ENCODE results near the gene LIPN. TPM values are rescaled to one million over a fixed set of nuclear protein-coding genes. Genes with fewer than 3 reads are reported as not detected.

LIPN gene
- total RNA-seq, 4 donors from 2014 or later = not detected

GRCh38 chr10:88804083-88804812 is 44.4 kb downstream of the LIPN start:
- Histone ChIP-seq H3K4me3 (no peak overlapping the region), H3K4me1 (no peaks in the 10 kb centered on the region), H3K9me3 (no peaks in the 10 kb centered on the region), H3K27me3 (no peaks in the 10 kb centered on the region), H3K27ac (no peak overlapping the region), H3K36me3 (no peaks in the 10 kb centered on the region)
- intact Hi-C loops (cut with DNase I; ENCODE audit: low total_unique reads) = no loop called here
- in situ Hi-C loops (cut with MboI; ENCODE audit: low sequenced_read_pairs in 4 of 4) = loop anchor here in 1 of 4 donors (25.0 kb wide), 1 partner anchor 217 kb away; the partner anchor contains the start of genes LIPJ and RNLS
- TF ChIP-seq CTCF (IDR thresholded peaks at IDR 0.05 in 4 of 5, conservative IDR thresholded peaks at IDR 0.05 in 1 of 5) = no peak
- no peak for TF ChIP-seq POLR2A (IDR thresholded peaks at IDR 0.05)
- DNase-seq (no peak), ATAC-seq (no peak)

- DNase-seq = no peak
- TF ChIP-seq CTCF (IDR thresholded peaks at IDR 0.05 in 4 of 5, conservative IDR thresholded peaks at IDR 0.05 in 1 of 5) (no peak), POLR2A (IDR thresholded peaks at IDR 0.05) (no peak)
- in situ Hi-C loops (cut with MboI; ENCODE audit: low sequenced_read_pairs in 4 of 4) = loop anchor here in 1 of 4 donors (25.0 kb wide), 1 partner anchor 218 kb away; the partner anchor contains the start of genes LIPJ and RNLS
Measured at GRCh38 chr10:88805361-88805760, 45.5 kb downstream of the LIPN start.

GRCh38 chr10:88805924-88806323 is 46.1 kb downstream of the LIPN start:
- H3K9me3 ChIP-seq = no peaks in the 10 kb centered on the region
- intact Hi-C loops (cut with DNase I; ENCODE audit: low total_unique reads) = no loop called here
- no peaks in the 10 kb centered on the region for H3K36me3 ChIP-seq
- H3K4me1 ChIP-seq = no peaks in the 10 kb centered on the region
- in situ Hi-C loops (cut with MboI; ENCODE audit: low sequenced_read_pairs in 4 of 4) = loop anchor here in 1 of 4 donors (25.0 kb wide), 1 partner anchor 219 kb away; the partner anchor contains the start of genes LIPJ and RNLS
- DNase-seq (no peak), ATAC-seq (no peak)
- TF ChIP-seq CTCF (IDR thresholded peaks at IDR 0.05 in 4 of 5, conservative IDR thresholded peaks at IDR 0.05 in 1 of 5) = no peak
- no peak for TF ChIP-seq POLR2A (IDR thresholded peaks at IDR 0.05)
- H3K4me3 ChIP-seq = no peak overlapping the region
- no peaks in the 10 kb centered on the region for H3K27me3 ChIP-seq
- no peak overlapping the region for H3K27ac ChIP-seq

More at GRCh38 chr10:88805361-88805760, 45.5 kb downstream of the LIPN start:
- Histone ChIP-seq H3K27me3 (no peaks in the 10 kb centered on the region), H3K9me3 (no peaks in the 10 kb centered on the region), H3K36me3 (no peaks in the 10 kb centered on the region), H3K27ac (no peak overlapping the region), H3K4me1 (no peaks in the 10 kb centered on the region), H3K4me3 (no peak overlapping the region)
- intact Hi-C loops (cut with DNase I; ENCODE audit: low total_unique reads) = no loop called here
- no peak for ATAC-seq

GRCh38 chr10:88809621-88810020 is 49.8 kb downstream of the LIPN start:
- ATAC-seq (no peak), DNase-seq (no peak)
- no peaks in the 10 kb centered on the region for H3K36me3 ChIP-seq
- H3K4me3 ChIP-seq = no peak overlapping the region
- H3K27me3 ChIP-seq = no peaks in the 10 kb centered on the region
- no peak overlapping the region for H3K27ac ChIP-seq
- no peaks in the 10 kb centered on the region for H3K9me3 ChIP-seq
- TF ChIP-seq CTCF (IDR thresholded peaks at IDR 0.05 in 4 of 5, conservative IDR thresholded peaks at IDR 0.05 in 1 of 5) (no peak), POLR2A (IDR thresholded peaks at IDR 0.05) (no peak)
- intact Hi-C loops (cut with DNase I; ENCODE audit: low total_unique reads) = no loop called here
- no peaks in the 10 kb centered on the region for H3K4me1 ChIP-seq
- in situ Hi-C loops (cut with MboI; ENCODE audit: low sequenced_read_pairs in 4 of 4) = loop anchor here in 1 of 4 donors (25.0 kb wide), 1 partner anchor 222 kb away; the partner anchor contains the start of genes LIPJ and RNLS

Data from gastrocnemius medialis (tissue), 4 donors.